ENCODE measurements around the gene RPP21.
A peak's percentile ranks its signal among the peaks of the same experiment; 100 is the strongest.

The RPP21 gene

GRCh38 chr6:30327232-30327746 lies 17.7 kb upstream of the RPP21 start (continued):
- TF ChIP-seq ZNF24 (tag by site-specific recombination; IDR thresholded peaks at IDR 0.05) (no peak), ZNF302 (tag by site-specific recombination; IDR thresholded peaks at IDR 0.05; ENCODE audit: low read depth) (no peak), HOXD13 (CRISPR knock-in tag; IDR thresholded peaks at IDR 0.05; ENCODE audit: borderline replicate concordance) (no peak), TRIM28 (IDR thresholded peaks at IDR 0.05; ENCODE audit: borderline replicate concordance, low read length) (no peak), ZNF350 (tag by site-specific recombination; IDR thresholded peaks at IDR 0.05) (no peak), ZNF292 (tag by site-specific recombination; IDR thresholded peaks at IDR 0.05; ENCODE audit: borderline replicate concordance, low read depth) (no peak), ZNF580 (tag by site-specific recombination; IDR thresholded peaks at IDR 0.05) (peak; percentile 50; the same call in 1 of the 2 replicates), ZNF341 (tag by site-specific recombination; IDR thresholded peaks at IDR 0.05; ENCODE audit: low read depth) (peak; percentile 97), ZNF510 (tag by site-specific recombination; IDR thresholded peaks at IDR 0.05; ENCODE audit: insufficient replicate concordance) (no peak), ZNF132 (tag by site-specific recombination; IDR thresholded peaks at IDR 0.05; ENCODE audit: borderline replicate concordance) (no peak), ZNF626 (tag by site-specific recombination; IDR thresholded peaks at IDR 0.05) (no peak), ATF2 (tag by site-specific recombination; IDR thresholded peaks at IDR 0.05; ENCODE audit: low read depth) (no peak), ZNF280D (tag by site-specific recombination; IDR thresholded peaks at IDR 0.05) (no peak), ZNF549 (tag by site-specific recombination; IDR thresholded peaks at IDR 0.05) (no peak), ZNF354C (tag by site-specific recombination; IDR thresholded peaks at IDR 0.05; ENCODE audit: borderline replicate concordance, low read depth) (no peak), ZNF639 (tag by site-specific recombination; IDR thresholded peaks at IDR 0.05) (peak; percentile 55; the same call in 1 of the 2 replicates), ZBTB10 (tag by site-specific recombination; IDR thresholded peaks at IDR 0.05) (peak; percentile 73), ZNF248 (tag by site-specific recombination; IDR thresholded peaks at IDR 0.05) (no peak), ZNF175 (tag by site-specific recombination; IDR thresholded peaks at IDR 0.05) (no peak), REPIN1 (tag by site-specific recombination; IDR thresholded peaks at IDR 0.05; ENCODE audit: low read depth) (no peak), ZNF514 (tag by site-specific recombination; IDR thresholded peaks at IDR 0.05) (no peak), OSR2 (tag by site-specific recombination; IDR thresholded peaks at IDR 0.05) (no peak), ZNF670 (tag by site-specific recombination; IDR thresholded peaks at IDR 0.05; ENCODE audit: low read depth) (no peak), ZBTB26 (tag by site-specific recombination; optimal IDR thresholded peaks at IDR 0.05) (no peak), ZNF530 (tag by site-specific recombination; IDR thresholded peaks at IDR 0.05; ENCODE audit: low read depth) (no peak), ZNF677 (tag by site-specific recombination; IDR thresholded peaks at IDR 0.05) (no peak), EGR2 (tag by site-specific recombination; IDR thresholded peaks at IDR 0.05; ENCODE audit: low read depth) (no peak), ZNF398 (tag by site-specific recombination; IDR thresholded peaks at IDR 0.05) (no peak), ZNF785 (tag by site-specific recombination; IDR thresholded peaks at IDR 0.05) (no peak)
